IPS-18a (cell line): ENCODE data around the gene LGI1.

ENCODE experiments used
- H3K27ac ChIP-seq: one replicate; pipeline ENCODE4 v1.5.1; 2013; ENCODE audit warnings: low read length
- H3K27me3 ChIP-seq: one replicate; pipeline ENCODE4 v1.6.1; 2013; ENCODE audit warnings: mild to moderate bottlenecking, low read length; ENCODE audit not compliant: control insufficient read depth, insufficient read depth
- H3K36me3 ChIP-seq: one replicate; pipeline ENCODE4 v1.6.1; 2013; ENCODE audit warnings: low read depth, low read length; ENCODE audit not compliant: control insufficient read depth
- H3K4me1 ChIP-seq: one replicate; pipeline ENCODE4 v1.6.1; 2013; ENCODE audit warnings: low read depth, low read length; ENCODE audit not compliant: control insufficient read depth
- H3K4me3 ChIP-seq: one replicate; pipeline ENCODE4 v1.5.1; 2013; ENCODE audit warnings: low read length
- H3K9ac ChIP-seq: one replicate; pipeline ENCODE4 v1.6.1; 2013; ENCODE audit warnings: mild to moderate bottlenecking, low read length, moderate library complexity
- H3K9me3 ChIP-seq: one replicate; pipeline ENCODE4 v1.6.1; 2013; ENCODE audit warnings: low read depth, low read length; ENCODE audit not compliant: control insufficient read depth

Gene LGI1

GRCh38 chr10:93775356-93775755 lies 17.6 kb downstream of the LGI1 start:
- H3K4me3 ChIP-seq = no peak overlapping the region
- H3K27ac ChIP-seq = no peak overlapping the region
- no peaks in the 10 kb centered on the region for H3K9me3 ChIP-seq
- no peaks in the 10 kb centered on the region for H3K36me3 ChIP-seq
- peaks cover 4% of the 10 kb centered on the region for H3K4me1 ChIP-seq
- no peaks in the 10 kb centered on the region for H3K27me3 ChIP-seq
- H3K9ac ChIP-seq = no peak overlapping the region

- H3K36me3 ChIP-seq = no peaks in the 10 kb centered on the region
- H3K27me3 ChIP-seq = no peaks in the 10 kb centered on the region
- no peaks in the 10 kb centered on the region for H3K9me3 ChIP-seq
- H3K4me1 ChIP-seq = peaks cover 4% of the 10 kb centered on the region
- H3K9ac ChIP-seq = no peak overlapping the region
- H3K4me3 ChIP-seq = no peak overlapping the region
- no peak overlapping the region for H3K27ac ChIP-seq
These were observed 19.4 kb downstream of the LGI1 start for GRCh38 chr10:93777092-93777491.

GRCh38 chr10:93784059-93784458 lies 26.3 kb downstream of the LGI1 start:
- H3K9me3 ChIP-seq = no peaks in the 10 kb centered on the region
- H3K9ac ChIP-seq = no peak overlapping the region
- no peaks in the 10 kb centered on the region for H3K36me3 ChIP-seq
- no peaks in the 10 kb centered on the region for H3K4me1 ChIP-seq
- H3K27ac ChIP-seq = no peak overlapping the region
- no peaks in the 10 kb centered on the region for H3K27me3 ChIP-seq
- H3K4me3 ChIP-seq = no peak overlapping the region

- Histone ChIP-seq H3K9ac (no peak overlapping the region), H3K27ac (no peak overlapping the region), H3K4me1 (peaks cover 25% of the 10 kb centered on the region), H3K36me3 (no peaks in the 10 kb centered on the region), H3K27me3 (no peaks in the 10 kb centered on the region), H3K9me3 (no peaks in the 10 kb centered on the region), H3K4me3 (no peak overlapping the region)
These were observed 30.9 kb downstream of the LGI1 start for GRCh38 chr10:93788413-93789208.

- H3K4me3 ChIP-seq = peak overlapping the region; percentile 10
- peak overlapping the region; percentile 36 for H3K9ac ChIP-seq
- no peaks in the 10 kb centered on the region for H3K9me3 ChIP-seq
- H3K36me3 ChIP-seq = no peaks in the 10 kb centered on the region
- peaks cover 25% of the 10 kb centered on the region for H3K4me1 ChIP-seq
- H3K27me3 ChIP-seq = no peaks in the 10 kb centered on the region
- H3K27ac ChIP-seq = peak overlapping the region; percentile 74
These were observed 32.7 kb downstream of the LGI1 start for GRCh38 chr10:93790439-93790838.

GRCh38 chr10:93796167-93796566 lies 38.4 kb downstream of the LGI1 start:
- Histone ChIP-seq H3K27ac (no peak overlapping the region), H3K4me1 (peaks cover 7% of the 10 kb centered on the region), H3K9ac (no peak overlapping the region), H3K4me3 (no peak overlapping the region), H3K9me3 (no peaks in the 10 kb centered on the region), H3K36me3 (no peaks in the 10 kb centered on the region), H3K27me3 (no peaks in the 10 kb centered on the region)

GRCh38 chr10:93797825-93798224 lies 40.1 kb downstream of the LGI1 start:
- no peaks in the 10 kb centered on the region for H3K9me3 ChIP-seq
- H3K4me3 ChIP-seq = no peak overlapping the region
- no peak overlapping the region for H3K9ac ChIP-seq
- no peak overlapping the region for H3K27ac ChIP-seq
- H3K4me1 ChIP-seq = no peaks in the 10 kb centered on the region
- H3K27me3 ChIP-seq = no peaks in the 10 kb centered on the region
- no peaks in the 10 kb centered on the region for H3K36me3 ChIP-seq

GRCh38 chr10:93799155-93799708 lies 41.5 kb downstream of the LGI1 start:
- Histone ChIP-seq H3K9me3 (no peaks in the 10 kb centered on the region), H3K4me3 (no peak overlapping the region), H3K27me3 (no peaks in the 10 kb centered on the region), H3K27ac (no peak overlapping the region), H3K36me3 (no peaks in the 10 kb centered on the region), H3K9ac (no peak overlapping the region), H3K4me1 (no peaks in the 10 kb centered on the region)

GRCh38 chr10:93804200-93804599 lies 46.5 kb downstream of the LGI1 start:
- H3K4me1 ChIP-seq = no peaks in the 10 kb centered on the region
- H3K36me3 ChIP-seq = no peaks in the 10 kb centered on the region
- no peak overlapping the region for H3K4me3 ChIP-seq
- no peaks in the 10 kb centered on the region for H3K27me3 ChIP-seq
- no peak overlapping the region for H3K9ac ChIP-seq
- no peaks in the 10 kb centered on the region for H3K9me3 ChIP-seq
- H3K27ac ChIP-seq = no peak overlapping the region

- Histone ChIP-seq H3K27ac (no peak overlapping the region), H3K27me3 (no peaks in the 10 kb centered on the region), H3K9ac (no peak overlapping the region), H3K4me3 (no peak overlapping the region), H3K4me1 (no peaks in the 10 kb centered on the region), H3K36me3 (no peaks in the 10 kb centered on the region), H3K9me3 (no peaks in the 10 kb centered on the region)
These were observed 49.2 kb downstream of the LGI1 start for GRCh38 chr10:93806903-93807302.

- H3K4me3 ChIP-seq = no peak overlapping the region
- no peak overlapping the region for H3K27ac ChIP-seq
- H3K9me3 ChIP-seq = no peaks in the 10 kb centered on the region
- H3K4me1 ChIP-seq = no peaks in the 10 kb centered on the region
- H3K36me3 ChIP-seq = no peaks in the 10 kb centered on the region
- H3K9ac ChIP-seq = no peak overlapping the region
- H3K27me3 ChIP-seq = no peaks in the 10 kb centered on the region
These were observed 49.6 kb downstream of the LGI1 start for GRCh38 chr10:93807371-93807770.
